SK-N-MC (cell line): ENCODE results near the gene NRDE2.

ENCODE experiments used
- EZH2 ChIP-seq: fragments of 200-600 bp; sonication (generic); IDR thresholded peaks from one replicate; pipeline ENCODE4 v1.6.1; 2017; ENCODE audit warnings: antibody characterized with exemption
- POLR2AphosphoS5 ChIP-seq: IDR thresholded peaks from 2 replicates; pipeline ENCODE4 v1.6.1; 2012; ENCODE audit warnings: mild to moderate bottlenecking, low read depth, low read length, borderline replicate concordance

DNA sequence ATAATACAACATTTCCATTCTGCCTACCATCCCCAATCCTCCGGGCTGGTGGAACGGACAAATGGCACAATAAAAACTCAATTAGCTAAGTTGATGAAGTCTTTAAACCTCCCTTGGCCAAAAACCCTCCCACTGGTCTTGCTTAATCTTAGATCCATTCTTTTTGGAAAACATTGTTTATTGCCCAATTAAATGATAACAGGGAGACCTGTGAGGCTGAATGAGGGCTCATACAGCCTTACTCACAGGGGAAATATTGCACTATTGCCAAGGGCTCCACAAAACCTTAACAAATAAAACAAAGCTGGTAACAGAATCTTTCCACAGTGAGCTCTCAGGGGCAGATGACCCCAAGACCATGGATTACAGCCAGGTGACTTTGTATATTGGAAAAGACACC is 83.1 kb downstream of the NRDE2 start:
- TF ChIP-seq EZH2 (no peak), POLR2AphosphoS5 (no peak)
